NT2/D1 (cell line): ENCODE results near the gene CREB3L2.

ENCODE experiments used
- SUZ12 ChIP-seq: IDR thresholded peaks from 2 replicates; pipeline ENCODE4 v1.6.1; 2011; ENCODE audit not compliant: insufficient read length, insufficient read depth; ENCODE audit errors: extremely low read depth
- ZNF274 ChIP-seq: IDR thresholded peaks from 2 replicates; pipeline ENCODE4 v1.6.1; 2011; ENCODE audit warnings: mild to moderate bottlenecking, low read depth, low read length

- no peak for TF ChIP-seq SUZ12
- no peak for TF ChIP-seq ZNF274
Observed at GRCh38 chr7:137989590-137989989, 12.3 kb downstream of the CREB3L2 start.
